ENCODE results near the gene ZC3H4.

- TF ChIP-seq CTCF (IDR thresholded peaks at IDR 0.05), result no peak
- TF ChIP-seq ZFX (IDR thresholded peaks at IDR 0.05; ENCODE audit: borderline replicate concordance), result no peak
These were observed 45.4 kb upstream of the ZC3H4 start for GRCh38 chr19:47158879-47159503.

Data from 22Rv1 (cell line).